HFFc6 (cell line): ENCODE measurements around the gene STK39. TPM values are rescaled to one million over a fixed set of nuclear protein-coding genes. Genes with fewer than 3 reads are reported as not detected.

Experiments
- DNase-seq: peaks from one replicate; pipeline ENCODE4 v3.0.0-alpha.2; 2018
- H3K27ac Mint-ChIP-seq: 2 replicates; pipeline ENCODE4 v1.8.0; 2020; ENCODE audit warnings: mild to moderate bottlenecking, mixed read lengths
- H3K27me3 Mint-ChIP-seq: 2 replicates; pipeline ENCODE4 v1.8.0; 2021; ENCODE audit warnings: mild to moderate bottlenecking, moderate library complexity, mixed read lengths; ENCODE audit not compliant: insufficient read depth
- H3K36me3 Mint-ChIP-seq: 2 replicates; pipeline ENCODE4 v1.8.0; 2021; ENCODE audit warnings: low read depth, mixed read lengths
- H3K4me1 Mint-ChIP-seq: 2 replicates; pipeline ENCODE4 v1.8.0; 2020; ENCODE audit warnings: low read depth, mixed read lengths
- H3K4me3 Mint-ChIP-seq: 2 replicates; pipeline ENCODE4 v1.8.0; 2020; ENCODE audit warnings: mild to moderate bottlenecking, moderate library complexity, mixed read lengths
- H3K9me3 Mint-ChIP-seq: 2 replicates; pipeline ENCODE4 v1.8.0; 2020; ENCODE audit warnings: mild to moderate bottlenecking, mixed read lengths
- CTCF ChIP-seq: fragments of 200-600 bp; sonication (generic); IDR thresholded peaks from 2 replicates; pipeline ENCODE4 v1.5.0; 2021; ENCODE audit warnings: antibody characterized with exemption, mild to moderate bottlenecking
- total RNA-seq, 6 experiments: library from RNA; stranded (reverse); fragmentation: NEBNext Ultra II Directional; extraction: Animal tissue kit (Norgen Biotek cat#: 25700); gene quantifications; 2 replicates in 1 of 6; 3 replicates in 5 of 6; pipeline ENCODE4 v1.2.3, GENCODE V29; 2021

Gene STK39
- total RNA-seq, 6 experiments from 2014 or later: 27.7 to 36.4 (median 33.4) TPM

DNA sequence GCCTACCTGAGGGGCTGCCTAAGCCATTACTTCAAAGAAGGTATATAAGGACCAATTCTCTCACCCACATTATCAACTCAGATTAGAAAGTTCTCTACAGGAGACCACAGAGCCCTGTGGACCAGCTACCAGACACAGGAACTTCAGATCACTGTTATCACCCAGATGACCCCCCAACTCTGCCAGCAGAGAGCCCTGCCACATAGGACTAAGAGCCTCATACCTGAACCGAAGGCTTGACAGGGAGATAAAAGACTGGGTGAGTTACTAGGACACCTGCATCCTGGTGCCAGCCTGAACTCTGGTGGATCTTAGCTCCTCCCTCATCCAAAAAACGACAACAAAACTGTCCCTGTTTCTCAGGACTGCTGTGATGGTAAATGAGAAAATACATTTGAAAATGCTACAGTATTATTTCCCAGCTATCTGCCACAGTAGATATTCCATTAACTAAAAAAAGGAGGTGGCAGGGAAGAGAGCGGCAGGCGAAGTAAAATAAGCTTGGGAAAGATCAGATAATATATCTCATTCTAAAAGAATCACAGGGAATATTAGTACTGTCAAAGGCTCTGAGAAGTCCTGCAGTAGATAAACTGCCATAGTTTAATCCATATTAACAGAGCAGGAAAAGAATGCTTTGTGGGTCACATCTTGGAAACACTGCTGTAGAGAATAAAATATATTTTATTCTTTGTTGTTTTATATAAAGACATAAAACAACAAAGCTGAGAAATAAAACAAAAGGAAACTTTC is 79.7 kb downstream of the STK39 start:
- H3K9me3 Mint-ChIP-seq: no peaks in the 10 kb centered on the region
- H3K36me3 Mint-ChIP-seq: peaks cover 30% of the 10 kb centered on the region
- no peak for TF ChIP-seq CTCF
- DNase-seq: no peak
- peaks cover 49% of the 10 kb centered on the region for H3K4me1 Mint-ChIP-seq
- no peaks in the 10 kb centered on the region for H3K27me3 Mint-ChIP-seq
- no peak overlapping the region for H3K27ac Mint-ChIP-seq
- H3K4me3 Mint-ChIP-seq: no peak overlapping the region

DNA sequence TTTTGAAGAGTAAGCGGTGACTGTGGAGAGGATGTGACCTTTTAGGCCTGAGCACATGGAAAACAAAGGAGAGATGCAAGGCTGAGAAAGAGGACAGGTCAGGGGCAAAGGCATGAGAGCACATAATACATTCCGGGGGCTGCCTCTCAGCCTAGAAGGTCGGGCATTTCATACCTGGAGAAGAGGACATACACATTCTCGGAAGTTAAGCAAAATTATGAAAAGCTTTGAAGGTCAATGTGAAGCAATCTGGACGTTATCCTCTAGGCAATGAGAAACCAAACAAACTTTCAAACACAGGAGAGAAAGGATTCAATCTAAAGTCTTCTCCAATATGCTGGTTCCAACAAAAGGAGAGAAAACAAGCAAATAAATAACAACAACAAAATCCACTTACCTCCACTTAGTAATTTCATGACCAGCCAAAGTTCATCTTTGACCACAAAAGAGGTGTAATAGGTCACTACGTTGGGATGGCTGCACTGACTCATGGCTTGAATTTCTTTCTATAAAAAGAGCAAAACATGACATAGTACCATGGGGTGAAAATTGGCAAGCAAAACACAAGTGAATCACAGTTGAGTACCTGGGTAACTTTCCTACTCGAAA is 80.4 kb downstream of the STK39 start:
- Mint-ChIP-seq H3K36me3 (peaks cover 30% of the 10 kb centered on the region), H3K4me3 (no peak overlapping the region), H3K9me3 (no peaks in the 10 kb centered on the region), H3K4me1 (peaks cover 49% of the 10 kb centered on the region), H3K27ac (no peak overlapping the region), H3K27me3 (no peaks in the 10 kb centered on the region)
- TF ChIP-seq CTCF: no peak
- DNase-seq: peak; percentile 53

GRCh38 chr2:168165985-168166901 is 81.2 kb downstream of the STK39 start:
- H3K27ac Mint-ChIP-seq: no peak overlapping the region
- no peaks in the 10 kb centered on the region for H3K27me3 Mint-ChIP-seq
- H3K9me3 Mint-ChIP-seq: no peaks in the 10 kb centered on the region
- TF ChIP-seq CTCF: no peak
- DNase-seq: no peak
- no peak overlapping the region for H3K4me3 Mint-ChIP-seq
- peaks cover 30% of the 10 kb centered on the region for H3K36me3 Mint-ChIP-seq
- H3K4me1 Mint-ChIP-seq: peaks cover 49% of the 10 kb centered on the region

DNA sequence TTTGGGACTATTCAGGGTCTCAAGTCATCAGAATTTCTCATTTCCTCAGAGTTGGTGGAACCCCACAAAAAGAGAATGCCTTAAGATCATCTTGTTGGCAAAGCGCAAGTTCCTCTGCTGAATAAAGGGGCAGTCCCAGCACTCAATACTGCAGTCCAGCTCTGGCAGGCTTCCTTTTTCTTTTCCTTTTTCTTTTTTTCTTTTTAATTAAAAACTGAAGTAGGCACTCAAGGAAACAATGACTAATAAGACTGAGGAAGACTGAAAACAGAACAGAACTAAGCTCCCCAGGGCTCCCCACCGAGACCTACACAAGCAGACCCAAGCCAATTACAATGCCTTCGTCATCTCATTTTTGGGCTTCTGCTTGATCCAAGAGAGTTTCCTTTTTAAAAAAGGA is 82.0 kb downstream of the STK39 start:
- Mint-ChIP-seq H3K36me3 (peaks cover 24% of the 10 kb centered on the region), H3K4me3 (no peak overlapping the region), H3K4me1 (peaks cover 45% of the 10 kb centered on the region), H3K27me3 (no peaks in the 10 kb centered on the region), H3K27ac (no peak overlapping the region; the same call in 1 of the 2 replicates), H3K9me3 (no peaks in the 10 kb centered on the region)
- TF ChIP-seq CTCF: no peak
- DNase-seq: no peak

GRCh38 chr2:168160897-168161296 is 86.5 kb downstream of the STK39 start:
- Mint-ChIP-seq H3K27ac (no peak overlapping the region), H3K4me3 (no peak overlapping the region), H3K4me1 (peaks cover 36% of the 10 kb centered on the region), H3K27me3 (peaks cover 2% of the 10 kb centered on the region; the same call in 1 of the 2 replicates), H3K9me3 (no peaks in the 10 kb centered on the region), H3K36me3 (peaks cover 25% of the 10 kb centered on the region)
- peak; percentile 49 for TF ChIP-seq CTCF
- no peak for DNase-seq
